GM18508 (cell line): ENCODE data around the gene NUDT21.

Source experiments
- ATAC-seq: cut with Tn5 transposase; IDR thresholded peaks from one replicate; pipeline ENCODE4 v1.9.1; 2021; ENCODE audit warnings: moderate number of reproducible peaks; ENCODE audit not compliant: insufficient read depth, unreplicated experiment

Gene NUDT21

GRCh38 chr16:56463153-56463552 lies 12.0 kb upstream of the NUDT21 start:
- ATAC-seq = no peak

DNA sequence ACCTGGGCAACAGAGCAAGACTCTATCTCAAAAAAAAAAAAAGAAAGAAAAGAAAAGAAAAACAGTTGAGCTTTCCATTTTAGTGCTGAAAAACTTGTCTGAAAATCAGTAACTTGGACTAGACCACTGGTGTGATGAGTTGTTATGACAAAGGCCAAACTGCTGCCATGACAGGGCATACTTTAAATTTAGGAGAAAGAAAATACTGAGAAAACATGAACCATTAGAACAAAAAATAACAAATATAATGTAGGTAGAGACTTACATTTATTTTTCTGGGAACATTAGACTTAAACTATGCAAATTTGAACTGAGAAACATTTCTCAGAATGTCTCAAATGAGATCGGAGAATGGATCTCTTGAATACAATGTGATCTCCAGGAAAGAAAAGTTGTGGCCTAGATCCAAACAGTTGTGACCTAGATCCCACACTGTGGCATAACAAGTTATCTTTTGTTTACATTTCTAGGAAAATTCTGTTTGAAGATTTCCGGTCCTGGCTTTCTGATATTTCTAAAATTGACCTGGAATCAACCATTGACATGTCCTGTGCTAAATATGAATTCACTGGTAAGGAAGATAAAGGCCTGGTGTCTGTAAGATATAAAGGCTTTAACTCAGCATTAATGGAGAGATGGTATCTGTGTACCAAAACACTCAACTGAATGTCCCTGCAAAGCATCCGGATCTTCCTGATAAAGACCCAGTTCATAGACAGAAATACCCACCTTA lies 11.1 kb upstream of the NUDT21 start:
- no peak for ATAC-seq

DNA sequence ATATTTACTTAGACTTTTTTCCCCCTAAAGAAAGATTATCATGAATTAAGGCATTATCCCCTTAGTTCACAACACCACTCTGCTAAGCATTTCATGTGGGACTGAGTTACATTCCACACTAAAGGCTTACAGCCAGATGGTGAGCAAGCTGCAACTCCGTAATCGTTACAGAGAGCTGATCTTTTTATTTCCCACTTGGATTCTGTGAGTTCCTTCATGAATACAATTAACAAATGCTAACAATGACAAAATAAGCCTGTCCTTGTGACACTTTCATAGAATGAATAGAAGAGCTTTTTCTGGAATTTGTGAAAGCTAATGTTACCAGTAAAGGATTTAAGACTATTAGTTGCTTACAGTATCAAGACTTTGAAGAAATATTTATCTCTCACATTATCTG lies 9.0 kb upstream of the NUDT21 start:
- ATAC-seq = no peak

GRCh38 chr16:56457927-56458470 lies 6.9 kb upstream of the NUDT21 start:
- no peak for ATAC-seq

DNA sequence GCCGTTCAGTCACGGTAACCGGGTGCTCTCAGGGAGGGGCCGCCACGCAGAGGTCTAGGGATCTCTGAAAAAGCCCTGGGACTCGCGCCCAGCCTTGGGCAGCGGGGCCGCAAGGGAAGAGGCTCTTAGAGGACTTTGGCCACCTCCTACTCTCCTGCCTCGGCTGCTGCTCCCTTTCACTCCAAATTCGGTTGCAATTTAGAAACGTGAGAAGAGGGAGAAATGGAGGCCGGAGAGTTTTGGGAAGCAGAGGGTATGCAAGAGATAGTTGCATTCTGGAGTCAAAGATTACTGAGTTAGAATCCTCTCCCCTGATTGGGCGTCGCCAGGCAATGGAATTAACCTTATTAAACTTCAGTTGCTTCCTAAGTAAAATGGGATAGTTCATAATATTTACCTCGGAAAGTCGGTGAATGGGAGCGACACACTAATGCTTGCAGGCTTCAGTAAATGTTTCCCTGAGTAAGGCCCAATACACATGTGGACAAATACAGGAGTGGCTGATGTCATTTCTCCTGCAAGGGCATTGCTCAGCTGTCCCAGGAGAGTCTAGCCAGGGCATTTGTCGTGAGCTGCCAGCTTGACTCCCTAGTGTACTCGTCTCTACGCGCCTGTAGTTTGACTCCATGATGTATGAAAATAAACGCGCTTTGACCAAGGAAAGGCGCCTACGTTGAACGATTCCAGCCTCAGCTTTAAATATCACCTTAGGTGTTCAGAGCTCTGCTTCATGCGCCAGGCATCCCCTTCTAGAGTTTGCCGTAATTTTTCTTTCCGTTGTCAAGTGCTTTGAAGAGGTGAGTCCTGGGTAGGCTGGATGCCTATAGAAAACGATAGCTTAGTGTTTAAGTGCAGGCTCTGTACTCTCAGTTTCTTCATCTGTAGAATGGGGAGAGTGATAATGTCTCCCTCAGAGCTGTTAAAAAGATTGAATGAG lies 889 bp upstream of the NUDT21 start:
- ATAC-seq = peak; percentile 13

DNA sequence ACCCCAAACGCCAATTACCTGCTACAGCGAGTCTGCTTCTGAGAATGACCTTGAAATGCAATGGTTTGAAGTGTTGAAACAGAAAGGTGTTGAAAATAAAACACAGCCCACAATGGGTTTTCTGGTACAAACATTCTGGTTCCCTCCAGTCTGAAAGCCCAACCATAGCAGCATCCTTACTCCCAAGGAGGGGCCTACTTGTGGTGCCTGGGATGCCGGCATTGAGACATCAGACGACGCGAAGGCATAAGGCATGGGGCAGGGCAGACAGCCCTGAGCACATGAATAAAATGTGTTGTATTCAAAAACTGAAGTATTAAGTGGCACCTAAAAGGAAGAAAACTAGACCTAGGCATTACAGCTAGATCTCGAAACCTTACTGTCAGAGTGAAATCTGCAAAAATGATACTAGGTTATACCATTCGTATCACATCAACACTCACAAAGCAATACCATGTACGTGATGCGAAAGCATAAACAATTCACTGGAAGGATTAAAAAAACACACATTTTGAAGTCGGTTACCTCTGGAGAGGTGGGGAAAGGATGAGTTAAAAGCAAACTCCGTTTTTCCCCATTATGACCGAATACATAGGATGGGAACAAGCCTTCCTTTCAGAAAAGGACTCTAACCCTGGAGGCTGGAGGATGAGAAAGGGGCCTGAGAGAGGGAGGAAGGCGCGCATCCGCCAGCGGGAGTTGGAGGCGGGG lies 702 bp downstream of the NUDT21 start:
- no peak for ATAC-seq

- ATAC-seq = no peak
These were observed 3.1 kb downstream of the NUDT21 start for GRCh38 chr16:56448005-56448404.

DNA sequence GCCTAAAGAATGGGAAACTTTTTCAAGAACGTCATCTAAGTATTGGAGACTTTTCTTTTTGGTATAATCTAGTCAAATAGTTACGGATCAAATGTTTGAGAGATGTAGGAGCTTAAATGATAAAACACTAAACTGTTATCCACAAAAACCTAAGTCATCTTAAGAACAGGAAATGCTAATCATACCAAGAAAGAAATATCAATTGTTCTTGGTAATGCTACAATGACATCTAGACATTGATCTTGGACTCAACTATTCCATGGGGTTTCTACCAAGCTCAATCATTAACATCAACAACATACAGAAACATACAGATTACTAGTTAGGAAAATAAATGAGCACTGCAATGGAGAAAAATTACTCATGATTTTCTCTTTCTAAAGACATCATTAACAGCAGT lies 3.8 kb downstream of the NUDT21 start:
- ATAC-seq = no peak

GRCh38 chr16:56438038-56438437 lies 13.1 kb downstream of the NUDT21 start:
- ATAC-seq = no peak

- no peak for ATAC-seq
These were observed 14.9 kb downstream of the NUDT21 start for GRCh38 chr16:56436258-56436657.

DNA sequence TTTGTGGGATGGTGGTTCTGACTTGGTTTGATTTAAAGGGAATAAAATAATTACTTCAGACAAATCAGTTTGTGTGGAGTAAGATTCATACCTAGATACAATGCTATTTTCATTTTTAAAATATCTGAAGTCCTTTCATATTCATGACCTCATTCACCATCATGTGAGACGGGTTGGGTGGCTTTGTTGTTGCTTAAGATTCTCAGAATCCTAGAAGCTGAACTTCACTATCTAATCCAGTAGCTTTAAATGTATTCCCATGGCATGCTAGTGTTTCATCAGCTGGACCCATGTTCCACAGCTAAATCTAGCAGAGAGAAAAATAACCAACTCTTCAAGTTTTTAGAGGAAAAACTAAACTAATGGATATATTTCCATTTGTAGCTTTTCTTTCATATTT lies 23.0 kb downstream of the NUDT21 start:
- no peak for ATAC-seq

DNA sequence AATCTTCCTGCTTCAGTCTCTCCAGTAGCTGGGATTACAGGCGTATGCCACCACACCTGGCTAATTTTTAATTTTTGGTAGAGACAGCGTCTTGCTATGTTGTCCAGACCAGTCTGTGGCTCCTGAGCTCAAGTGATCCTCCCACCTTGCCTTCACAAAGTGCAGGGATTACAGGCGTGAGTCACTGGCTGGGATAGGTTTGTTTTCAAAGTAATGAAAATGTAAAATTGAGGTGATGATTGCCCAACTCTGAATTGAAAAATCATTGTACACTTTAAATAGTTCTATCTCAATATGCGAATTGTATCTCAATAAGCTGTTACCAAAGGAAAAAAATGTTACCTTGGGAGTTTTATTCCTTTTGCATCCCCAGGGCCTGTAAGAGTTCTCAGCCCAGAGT lies 24.5 kb downstream of the NUDT21 start:
- ATAC-seq = no peak

GRCh38 chr16:56425439-56425832 lies 25.7 kb downstream of the NUDT21 start, which contains the start of gene AMFR:
AMFR (minus strand) TSS chr16:56425545; CDS start chr16:56425327, 218 bp downstream.
- no peak for ATAC-seq

DNA sequence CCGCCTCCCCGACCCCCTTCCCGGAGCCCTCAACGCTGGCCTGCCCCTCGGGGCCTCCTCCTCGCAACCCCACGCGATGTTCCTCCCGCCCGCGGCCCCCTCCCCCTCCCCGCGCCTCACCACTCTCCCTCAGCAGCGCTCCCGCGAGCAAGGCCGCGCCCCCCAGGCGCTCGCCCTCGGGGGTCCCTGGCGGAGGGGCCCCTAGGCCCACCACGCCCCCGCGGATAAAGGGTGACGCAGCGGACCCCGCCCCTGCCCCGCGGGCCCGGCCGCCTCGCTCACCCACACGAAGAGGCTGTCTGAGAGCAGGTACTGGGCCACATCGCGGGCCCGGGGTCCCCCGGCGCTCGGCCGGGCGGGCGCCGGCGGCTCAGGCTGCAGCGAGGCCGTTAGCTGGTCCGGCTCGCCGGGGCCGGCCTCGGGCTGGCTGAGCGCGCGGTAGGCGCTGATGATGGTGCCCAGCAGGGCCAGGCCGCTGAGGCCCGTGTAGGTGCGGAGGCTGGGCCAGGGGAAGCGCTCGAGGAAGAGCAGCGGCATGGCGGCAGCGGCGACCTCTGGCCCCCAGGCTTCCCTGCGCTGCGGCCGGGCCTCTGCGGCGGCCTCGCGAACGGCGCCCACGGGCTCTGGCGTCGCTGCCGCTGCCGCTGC lies 26.2 kb downstream of the NUDT21 start:
- ATAC-seq = no peak

GRCh38 chr16:56424404-56424764 lies 26.7 kb downstream of the NUDT21 start:
- ATAC-seq = no peak

DNA sequence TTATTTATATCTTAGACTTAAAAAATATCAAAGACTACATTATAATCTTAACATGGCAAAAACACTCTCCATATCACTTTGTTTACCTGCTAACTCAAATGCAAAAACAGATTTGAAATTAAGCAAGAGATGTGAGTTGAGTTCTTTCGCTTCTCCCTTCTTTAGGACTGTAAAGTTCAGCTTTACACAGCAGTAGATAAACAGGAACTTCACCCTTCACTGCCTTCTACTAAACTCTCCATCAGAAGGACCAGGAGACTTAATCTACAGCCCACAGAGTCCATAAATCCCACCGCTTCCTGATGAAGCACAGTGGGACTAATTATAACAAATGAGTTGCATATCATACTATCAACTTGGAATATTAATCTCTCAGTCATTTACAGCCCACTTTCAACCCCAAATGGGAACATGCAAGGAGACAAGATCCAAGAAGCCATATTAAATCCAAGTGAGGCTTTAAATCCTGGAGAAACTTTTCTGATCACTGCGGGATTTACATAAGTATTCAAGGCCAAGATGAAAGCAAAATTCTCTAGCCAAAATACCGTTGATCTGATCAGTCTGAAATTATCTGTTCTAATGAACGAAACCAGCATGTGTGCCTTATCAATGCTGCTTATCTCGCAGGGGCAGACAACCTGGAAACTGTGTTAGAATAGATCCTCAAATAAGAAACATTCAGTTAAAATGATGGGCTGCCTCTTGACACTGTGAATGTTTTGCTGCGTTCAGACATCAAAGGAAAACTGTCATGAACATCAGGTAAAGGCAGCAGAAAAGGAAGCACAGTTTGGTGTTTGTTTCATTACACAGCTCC lies 27.3 kb downstream of the NUDT21 start:
- ATAC-seq = no peak

DNA sequence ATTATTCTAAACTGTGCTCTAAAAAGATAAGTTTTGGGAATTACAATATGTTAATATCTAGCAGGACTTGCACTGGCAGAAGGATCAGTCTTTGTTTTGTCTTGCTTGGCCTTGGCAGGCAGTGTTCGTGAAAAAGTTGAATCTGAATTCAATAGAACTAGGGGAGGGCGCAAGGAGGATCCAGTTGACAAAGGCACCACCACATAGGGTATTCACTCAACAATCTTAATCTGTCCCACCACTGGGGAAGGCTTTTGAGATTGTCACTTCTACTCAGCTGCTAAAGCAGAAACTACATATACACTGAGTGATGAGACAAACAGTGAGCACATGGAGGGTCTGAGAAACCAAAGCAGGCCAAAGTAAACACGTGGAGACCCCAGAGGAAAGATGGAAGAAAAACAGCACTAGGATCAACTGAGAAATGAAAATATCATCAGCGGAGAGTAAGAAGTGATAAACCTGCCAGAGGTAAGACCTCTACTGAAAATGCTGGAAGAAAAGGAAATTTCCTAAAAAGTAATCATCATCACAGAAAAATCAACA lies 28.2 kb downstream of the NUDT21 start:
- no peak for ATAC-seq

GRCh38 chr16:56421976-56422669 lies 29.0 kb downstream of the NUDT21 start:
- no peak for ATAC-seq
